Left lobe of liver (tissue), 2 donors: Measurements from ENCODE around the gene TNS1. TPM values are rescaled to one million over a fixed set of nuclear protein-coding genes. Genes with fewer than 3 reads are reported as not detected.

Experiments
- ATAC-seq: fragments of 200-7000 bp; cut with Tn5 transposase; one replicate; pipeline ENCODE4 v1.9.1; 2020; ENCODE audit warnings: mild to moderate bottlenecking, moderate library complexity
- DNase-seq: peaks from one replicate; pipeline ENCODE4 v3.0.0-alpha.2; 2020; ENCODE audit warnings: low spot score
- total RNA-seq: library from RNA; stranded (reverse); gene quantifications from one replicate; pipeline ENCODE4 v1.2.1, GENCODE V29; 2021
- donor health status: DM: no; HTN: no; CAD: no; lungs with moderate emphysema.
- donor health status: DM: no; HTN: yes; CAD: no.

Gene TNS1
- total RNA-seq, 1 donor from 2014 or later = 102 TPM

DNA sequence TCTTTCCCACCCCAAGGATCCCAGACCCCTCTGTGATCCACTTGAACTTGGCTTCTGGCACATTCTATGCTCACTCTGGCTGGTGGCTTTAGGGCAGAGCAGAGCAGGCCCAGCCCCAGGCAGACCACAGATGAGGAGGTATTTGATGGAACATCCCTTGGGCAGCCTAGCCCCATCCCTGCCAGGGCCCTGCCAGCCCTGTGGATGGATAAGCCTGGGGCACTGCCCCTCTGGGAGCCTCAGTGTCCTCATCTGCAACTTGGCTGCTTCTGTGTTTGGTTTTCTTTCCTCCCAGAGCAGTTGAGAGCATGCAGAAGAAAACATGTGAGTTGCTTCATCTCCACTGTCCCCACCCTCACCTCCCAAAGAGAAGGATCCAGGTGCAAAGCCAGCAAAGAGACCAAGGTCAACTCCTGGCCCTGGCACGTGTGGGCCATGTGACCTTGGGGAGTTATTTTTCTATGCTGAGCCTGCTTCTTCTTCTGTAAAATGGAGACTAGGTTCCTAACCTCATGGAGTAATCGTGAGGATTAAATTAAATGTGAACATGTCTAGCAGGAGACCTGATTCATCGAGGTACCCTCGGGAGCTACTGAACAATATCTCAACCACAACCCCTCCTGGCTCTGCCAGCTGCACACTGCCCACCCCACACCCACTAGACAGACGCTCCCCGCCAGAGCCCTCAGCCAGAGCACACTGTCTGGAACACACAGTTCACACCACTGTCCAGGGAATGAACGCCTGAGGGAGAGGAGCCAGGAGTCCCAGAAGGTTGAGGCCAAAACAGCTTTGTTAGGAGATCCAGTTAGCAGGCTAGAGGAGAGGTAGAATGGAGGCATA, 14.6 kb upstream of the TNS1 start:
- DNase-seq = no peak

DNA sequence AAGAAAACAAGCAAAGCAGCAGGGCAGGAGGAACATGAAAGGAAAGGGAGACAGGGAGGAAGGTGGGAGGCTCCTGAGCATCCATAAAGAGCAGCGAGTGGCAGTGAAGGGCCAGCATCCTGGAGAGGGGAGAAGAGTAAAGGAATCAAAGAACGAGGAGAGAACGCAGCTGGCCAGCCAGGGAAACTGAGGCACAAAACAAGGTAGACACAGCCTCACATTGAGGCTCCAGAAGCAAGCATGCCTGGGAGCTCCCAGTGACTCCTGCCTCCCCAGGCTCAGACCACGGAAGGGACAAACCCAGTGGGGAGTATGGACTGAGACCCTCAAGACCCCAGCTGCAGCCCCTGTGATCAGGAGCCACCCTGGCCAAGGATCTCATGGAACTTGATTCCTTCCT, 14.0 kb upstream of the TNS1 start:
- DNase-seq = no peak
- ATAC-seq = no peak

More for the DNA sequence above, 14.6 kb upstream of the TNS1 start:
- peak; percentile 78 for ATAC-seq

DNA sequence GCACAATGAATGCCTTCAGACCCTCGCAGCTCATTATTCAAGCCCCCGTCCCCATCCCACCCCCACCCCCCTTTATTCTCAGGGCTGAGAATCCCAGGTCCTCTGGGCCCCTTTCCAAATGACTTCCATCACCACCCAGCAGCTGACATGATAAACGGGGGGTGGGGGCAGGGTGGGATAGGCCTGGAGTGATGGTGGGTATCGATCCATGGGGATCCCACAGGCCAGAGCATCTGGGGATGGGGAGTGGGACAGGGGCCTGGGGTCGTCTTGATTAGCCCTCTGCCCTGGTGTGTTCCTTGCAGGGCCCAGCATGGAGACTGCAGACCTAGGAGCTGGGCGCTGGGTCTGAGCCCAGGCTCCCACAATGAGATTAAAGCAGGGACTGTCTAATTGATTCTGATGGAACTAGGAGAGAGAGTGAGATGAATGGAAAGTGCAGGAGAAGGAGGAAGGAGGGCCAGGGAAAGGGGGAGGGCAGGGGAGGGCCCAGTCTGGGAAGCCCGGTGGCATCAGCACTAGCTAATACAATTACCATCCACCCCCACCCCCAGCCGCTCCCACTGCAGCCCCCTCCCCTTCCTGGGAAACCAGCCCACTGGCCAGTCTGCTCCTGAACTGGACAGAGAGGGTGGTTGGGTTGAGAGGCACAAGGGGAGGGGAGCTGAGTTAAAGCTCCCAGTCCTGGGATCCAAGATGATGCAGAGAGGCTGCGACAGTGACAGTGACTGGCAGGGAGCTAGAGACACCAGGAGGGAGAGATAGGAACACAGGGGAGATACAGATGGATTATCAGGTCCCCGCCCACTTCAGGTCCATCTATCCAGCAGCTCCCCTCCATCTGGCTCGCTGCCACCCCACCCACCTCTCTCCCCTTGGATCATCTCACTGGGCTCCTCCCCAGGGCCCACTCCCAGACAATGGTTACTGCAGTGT, 13.1 kb upstream of the TNS1 start:
- no peak for DNase-seq

DNA sequence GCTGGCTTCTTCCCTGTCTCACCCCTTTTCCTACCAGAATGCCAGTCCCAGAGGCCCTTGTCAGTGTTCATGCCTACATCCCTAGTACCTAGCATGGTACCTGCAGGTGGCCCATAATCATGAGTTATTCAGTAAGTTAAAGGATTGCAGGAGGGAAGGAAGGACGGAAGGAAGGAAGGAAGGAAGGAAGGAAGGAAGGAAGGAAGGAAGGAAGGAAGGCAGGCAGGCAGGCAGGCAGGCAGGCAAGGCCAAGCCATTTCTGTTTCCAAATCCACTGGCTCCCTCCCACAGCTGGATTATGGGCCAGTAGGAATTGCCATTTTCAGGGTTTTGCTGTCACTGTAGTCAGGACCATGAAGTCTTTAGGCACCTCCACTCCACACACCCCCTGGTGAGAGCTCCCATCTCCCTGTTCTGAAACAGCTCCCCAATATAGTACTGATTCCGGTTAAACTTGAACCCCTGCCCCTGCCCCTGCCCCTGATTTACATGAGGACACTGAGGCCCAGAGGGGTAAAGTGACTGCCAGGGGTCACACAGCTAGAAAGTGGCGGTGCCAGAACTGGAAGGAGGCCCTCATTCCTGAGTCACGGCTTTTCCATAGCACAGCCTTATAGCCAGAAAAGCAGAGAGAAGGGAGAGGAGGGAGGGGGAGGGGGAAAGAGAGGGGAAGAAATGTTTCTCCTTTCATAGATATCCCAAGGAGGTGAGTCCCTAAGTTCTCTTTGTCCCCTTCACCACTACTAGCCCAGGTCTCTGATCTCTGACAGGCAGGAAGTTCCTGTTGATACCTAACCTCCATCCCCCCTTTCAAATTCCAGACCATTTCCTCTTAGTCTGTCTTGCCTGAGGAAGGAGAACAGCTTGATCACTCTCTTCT, 12.2 kb upstream of the TNS1 start:
- DNase-seq (no peak), ATAC-seq (no peak)

More for the DNA sequence above, 13.1 kb upstream of the TNS1 start:
- ATAC-seq = no peak

DNA sequence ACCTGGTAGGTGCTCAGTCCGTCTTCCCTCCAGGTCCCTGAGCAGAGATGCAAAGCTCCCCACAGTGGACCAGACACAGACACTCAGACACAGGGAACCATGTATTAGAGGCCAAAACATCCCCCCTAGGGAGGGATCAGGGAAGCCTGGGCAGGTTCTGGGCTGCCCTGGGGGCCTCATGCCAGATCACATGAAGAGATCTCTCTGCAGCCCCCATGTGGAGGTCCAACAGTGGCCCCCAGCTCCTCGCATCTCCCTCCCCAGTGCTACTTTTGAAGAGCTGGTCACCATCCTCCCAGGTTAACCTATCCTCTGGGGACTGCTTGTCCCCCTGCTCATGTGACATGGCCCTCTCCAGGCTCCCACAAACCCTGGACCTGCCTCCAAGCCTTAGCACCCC, 10.5 kb upstream of the TNS1 start:
- DNase-seq = no peak
- ATAC-seq = no peak

GRCh38 chr2:218012284-218012683, 9.5 kb upstream of the TNS1 start:
- no peak for DNase-seq
- ATAC-seq = peak; percentile 61

GRCh38 chr2:218011653-218012040, 8.9 kb upstream of the TNS1 start:
- DNase-seq = no peak
- no peak for ATAC-seq

GRCh38 chr2:218010984-218011652, 8.3 kb upstream of the TNS1 start:
- no peak for ATAC-seq

GRCh38 chr2:218010140-218010983, 7.6 kb upstream of the TNS1 start:
- DNase-seq (no peak), ATAC-seq (peak; percentile 77)

More at GRCh38 chr2:218010984-218011652, 8.3 kb upstream of the TNS1 start:
- DNase-seq = no peak

- no peak for ATAC-seq
- no peak for DNase-seq
These were observed 7.0 kb upstream of the TNS1 start for GRCh38 chr2:218009765-218010139.

GRCh38 chr2:218009231-218009630, 6.4 kb upstream of the TNS1 start:
- DNase-seq = no peak

GRCh38 chr2:218008060-218009040, 5.6 kb upstream of the TNS1 start:
- no peak for DNase-seq
- ATAC-seq = no peak

More at GRCh38 chr2:218009231-218009630, 6.4 kb upstream of the TNS1 start:
- no peak for ATAC-seq

DNA sequence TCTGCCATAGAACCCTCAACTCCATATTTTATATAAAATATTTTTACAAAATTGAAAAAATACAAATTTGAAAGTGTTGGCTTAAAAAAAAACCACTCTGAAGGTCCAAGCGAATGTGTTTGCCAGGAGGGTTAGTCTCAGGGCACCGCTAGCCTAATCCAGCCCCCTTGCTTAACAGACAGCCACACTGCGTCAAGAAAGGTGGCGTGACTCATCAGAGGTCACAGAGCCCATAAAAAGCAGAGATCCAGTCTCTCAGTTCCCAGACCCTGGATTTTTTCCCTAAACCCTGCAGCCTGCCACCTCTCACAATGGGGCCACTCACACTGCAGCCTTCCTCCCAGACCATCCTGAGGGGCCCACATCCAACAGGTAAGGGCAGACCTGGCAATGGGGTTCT, 3.9 kb upstream of the TNS1 start:
- DNase-seq (no peak), ATAC-seq (no peak)

DNA sequence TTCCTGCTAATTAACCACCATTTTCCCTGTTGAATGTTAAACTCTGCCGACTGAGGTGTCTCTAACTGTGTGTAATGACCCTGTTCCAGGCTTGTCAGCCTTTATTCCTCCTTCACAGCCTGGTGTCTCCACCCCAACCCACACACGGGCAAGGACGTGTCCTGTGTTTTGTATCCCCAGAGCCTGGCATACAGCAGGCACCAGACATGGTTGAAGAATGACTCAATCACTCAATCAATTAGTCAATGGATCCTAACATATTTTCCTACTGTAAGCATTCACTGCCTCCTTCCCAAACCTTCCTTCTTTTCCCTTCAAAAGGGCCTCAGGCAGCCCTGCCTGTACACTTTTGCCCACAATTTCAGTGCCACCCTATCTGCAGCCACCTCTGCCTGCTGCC, 2.7 kb upstream of the TNS1 start:
- no peak for ATAC-seq
- DNase-seq = no peak

GRCh38 chr2:218005028-218005427, 2.2 kb upstream of the TNS1 start:
- no peak for DNase-seq
- ATAC-seq = no peak

DNA sequence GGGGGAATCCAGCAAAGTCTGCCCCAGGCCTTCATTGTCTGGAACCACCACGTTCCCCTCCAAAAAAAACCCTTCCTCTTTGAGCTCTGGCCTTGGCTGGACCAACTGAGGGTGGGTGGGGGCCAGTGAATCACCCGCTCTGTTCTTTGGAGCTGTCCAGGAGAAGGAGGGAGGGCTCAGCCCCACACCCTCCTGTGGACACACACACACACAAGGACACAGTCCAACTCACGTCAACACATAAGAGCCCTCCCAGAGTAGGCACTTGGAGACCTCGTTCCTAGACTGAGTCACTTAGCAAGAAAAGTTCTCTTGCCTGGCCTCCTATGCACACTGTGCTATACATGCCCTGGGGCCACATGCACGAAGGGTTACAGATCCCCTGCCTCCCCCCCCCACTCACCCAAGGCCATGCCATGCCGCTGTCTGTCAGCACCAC, 1.2 kb upstream of the TNS1 start:
- no peak for DNase-seq
- ATAC-seq = peak; percentile 12

GRCh38 chr2:218003281-218003944, 618 bp upstream of the TNS1 start:
- no peak for DNase-seq
- no peak for ATAC-seq
